GM12874 (cell line): ENCODE results near the gene RTN4IP1.

Source experiments
- CTCF ChIP-seq: IDR thresholded peaks from 2 replicates; pipeline ENCODE4 v1.5.1; 2011; ENCODE audit warnings: low read depth, mild to moderate bottlenecking, control low read depth, low read length, moderate library complexity; ENCODE audit not compliant: insufficient read depth

RTN4IP1 gene

GRCh38 chr6:106628658-106629102 lies 618 bp downstream of the RTN4IP1 start:
- no peak for TF ChIP-seq CTCF

- no peak for TF ChIP-seq CTCF
These were observed 2.8 kb downstream of the RTN4IP1 start for GRCh38 chr6:106626485-106626884.

- no peak for TF ChIP-seq CTCF
These were observed 6.3 kb downstream of the RTN4IP1 start for GRCh38 chr6:106623039-106623438.

- TF ChIP-seq CTCF = no peak
These were observed 6.9 kb downstream of the RTN4IP1 start for GRCh38 chr6:106622412-106622811.

- TF ChIP-seq CTCF = no peak
These were observed 8.2 kb downstream of the RTN4IP1 start for GRCh38 chr6:106620931-106621672.

GRCh38 chr6:106619223-106619622 lies 10.1 kb downstream of the RTN4IP1 start:
- TF ChIP-seq CTCF = no peak

- no peak for TF ChIP-seq CTCF
These were observed 11.0 kb downstream of the RTN4IP1 start for GRCh38 chr6:106618324-106618723.
